ENCODE measurements around the gene CYP4F3.

Gene CYP4F3

GRCh38 chr19:15615526-15615925 lies 25.2 kb upstream of the CYP4F3 start:
- no peak for DNase-seq (ENCODE audit: low read depth, low spot score)
- H3K9me3 ChIP-seq (ENCODE audit: control insufficient read depth, insufficient read depth, low read length) = peaks cover 16% of the 10 kb centered on the region
- WGBS (ENCODE audit: insufficient coverage, insufficient read length) = no CpG with 5 or more reads among the region's 14 CpGs
- no peaks in the 10 kb centered on the region for H3K27me3 ChIP-seq (ENCODE audit: control insufficient read depth, insufficient read depth, low read length)
- no peak overlapping the region for H3K4me3 ChIP-seq (ENCODE audit: low read length)
- H3K27ac ChIP-seq (ENCODE audit: low read length) = no peak overlapping the region
- H3K4me1 ChIP-seq (ENCODE audit: control insufficient read depth, insufficient read depth, low read length) = no peaks in the 10 kb centered on the region
- no peaks in the 10 kb centered on the region for H3K36me3 ChIP-seq (ENCODE audit: control insufficient read depth, insufficient read depth, low read length)

GRCh38 chr19:15616183-15616582 lies 24.5 kb upstream of the CYP4F3 start:
- Histone ChIP-seq H3K4me3 (ENCODE audit: low read length) (no peak overlapping the region), H3K36me3 (ENCODE audit: control insufficient read depth, insufficient read depth, low read length) (no peaks in the 10 kb centered on the region), H3K27me3 (ENCODE audit: control insufficient read depth, insufficient read depth, low read length) (no peaks in the 10 kb centered on the region), H3K27ac (ENCODE audit: low read length) (no peak overlapping the region), H3K4me1 (ENCODE audit: control insufficient read depth, insufficient read depth, low read length) (no peaks in the 10 kb centered on the region), H3K9me3 (ENCODE audit: control insufficient read depth, insufficient read depth, low read length) (peaks cover 13% of the 10 kb centered on the region)
- WGBS (ENCODE audit: insufficient coverage, insufficient read length) = no CpG with 5 or more reads among the region's 4 CpGs
- no peak for DNase-seq (ENCODE audit: low read depth, low spot score)

- Histone ChIP-seq H3K4me3 (ENCODE audit: low read length) (no peak overlapping the region), H3K4me1 (ENCODE audit: control insufficient read depth, insufficient read depth, low read length) (no peaks in the 10 kb centered on the region), H3K9me3 (ENCODE audit: control insufficient read depth, insufficient read depth, low read length) (peaks cover 13% of the 10 kb centered on the region), H3K27ac (ENCODE audit: low read length) (no peak overlapping the region), H3K27me3 (ENCODE audit: control insufficient read depth, insufficient read depth, low read length) (no peaks in the 10 kb centered on the region), H3K36me3 (ENCODE audit: control insufficient read depth, insufficient read depth, low read length) (no peaks in the 10 kb centered on the region)
- no peak for DNase-seq (ENCODE audit: low read depth, low spot score)
- WGBS (ENCODE audit: insufficient coverage, insufficient read length) = no CpG with 5 or more reads among the region's 7 CpGs
Measured at GRCh38 chr19:15616627-15617270, 23.9 kb upstream of the CYP4F3 start.

GRCh38 chr19:15618321-15618720 lies 22.4 kb upstream of the CYP4F3 start:
- H3K4me3 ChIP-seq (ENCODE audit: low read length) = no peak overlapping the region
- H3K4me1 ChIP-seq (ENCODE audit: control insufficient read depth, insufficient read depth, low read length) = no peaks in the 10 kb centered on the region
- H3K9me3 ChIP-seq (ENCODE audit: control insufficient read depth, insufficient read depth, low read length) = peaks cover 12% of the 10 kb centered on the region
- no peaks in the 10 kb centered on the region for H3K27me3 ChIP-seq (ENCODE audit: control insufficient read depth, insufficient read depth, low read length)
- DNase-seq (ENCODE audit: low read depth, low spot score) = no peak
- WGBS (ENCODE audit: insufficient coverage, insufficient read length) = no CpG with 5 or more reads among the region's 5 CpGs
- no peak overlapping the region for H3K27ac ChIP-seq (ENCODE audit: low read length)
- H3K36me3 ChIP-seq (ENCODE audit: control insufficient read depth, insufficient read depth, low read length) = no peaks in the 10 kb centered on the region

GRCh38 chr19:15621801-15622200 lies 18.9 kb upstream of the CYP4F3 start:
- Histone ChIP-seq H3K27ac (ENCODE audit: low read length) (no peak overlapping the region), H3K9me3 (ENCODE audit: control insufficient read depth, insufficient read depth, low read length) (peaks cover 9% of the 10 kb centered on the region), H3K4me3 (ENCODE audit: low read length) (no peak overlapping the region), H3K36me3 (ENCODE audit: control insufficient read depth, insufficient read depth, low read length) (no peaks in the 10 kb centered on the region), H3K27me3 (ENCODE audit: control insufficient read depth, insufficient read depth, low read length) (no peaks in the 10 kb centered on the region), H3K4me1 (ENCODE audit: control insufficient read depth, insufficient read depth, low read length) (no peaks in the 10 kb centered on the region)
- DNase-seq (ENCODE audit: low read depth, low spot score) = no peak
- WGBS (ENCODE audit: insufficient coverage, insufficient read length) = no CpG with 5 or more reads among the region's 1 CpG

- no CpG with 5 or more reads among the region's 11 CpGs for WGBS (ENCODE audit: insufficient coverage, insufficient read length)
- DNase-seq (ENCODE audit: low read depth, low spot score) = no peak
- H3K4me1 ChIP-seq (ENCODE audit: control insufficient read depth, insufficient read depth, low read length) = no peaks in the 10 kb centered on the region
- H3K36me3 ChIP-seq (ENCODE audit: control insufficient read depth, insufficient read depth, low read length) = no peaks in the 10 kb centered on the region
- no peak overlapping the region for H3K27ac ChIP-seq (ENCODE audit: low read length)
- H3K27me3 ChIP-seq (ENCODE audit: control insufficient read depth, insufficient read depth, low read length) = no peaks in the 10 kb centered on the region
- peaks cover 9% of the 10 kb centered on the region for H3K9me3 ChIP-seq (ENCODE audit: control insufficient read depth, insufficient read depth, low read length)
- no peak overlapping the region for H3K4me3 ChIP-seq (ENCODE audit: low read length)
Measured at GRCh38 chr19:15622991-15623390, 17.7 kb upstream of the CYP4F3 start.

- no CpG with 5 or more reads among the region's 9 CpGs for WGBS (ENCODE audit: insufficient coverage, insufficient read length)
- Histone ChIP-seq H3K36me3 (ENCODE audit: control insufficient read depth, insufficient read depth, low read length) (no peaks in the 10 kb centered on the region), H3K9me3 (ENCODE audit: control insufficient read depth, insufficient read depth, low read length) (peaks cover 14% of the 10 kb centered on the region), H3K4me1 (ENCODE audit: control insufficient read depth, insufficient read depth, low read length) (no peaks in the 10 kb centered on the region), H3K4me3 (ENCODE audit: low read length) (no peak overlapping the region), H3K27me3 (ENCODE audit: control insufficient read depth, insufficient read depth, low read length) (no peaks in the 10 kb centered on the region), H3K27ac (ENCODE audit: low read length) (no peak overlapping the region)
- DNase-seq (ENCODE audit: low read depth, low spot score) = no peak
Measured at GRCh38 chr19:15623711-15624318, 16.9 kb upstream of the CYP4F3 start.

GRCh38 chr19:15628236-15629002 lies 12.3 kb upstream of the CYP4F3 start:
- peaks cover 9% of the 10 kb centered on the region for H3K9me3 ChIP-seq (ENCODE audit: control insufficient read depth, insufficient read depth, low read length)
- no peak overlapping the region for H3K4me3 ChIP-seq (ENCODE audit: low read length)
- no CpG with 5 or more reads among the region's 22 CpGs for WGBS (ENCODE audit: insufficient coverage, insufficient read length)
- no peaks in the 10 kb centered on the region for H3K36me3 ChIP-seq (ENCODE audit: control insufficient read depth, insufficient read depth, low read length)
- H3K4me1 ChIP-seq (ENCODE audit: control insufficient read depth, insufficient read depth, low read length) = no peaks in the 10 kb centered on the region
- no peaks in the 10 kb centered on the region for H3K27me3 ChIP-seq (ENCODE audit: control insufficient read depth, insufficient read depth, low read length)
- H3K27ac ChIP-seq (ENCODE audit: low read length) = no peak overlapping the region
- DNase-seq (ENCODE audit: low read depth, low spot score) = no peak

- no peak overlapping the region for H3K4me3 ChIP-seq (ENCODE audit: low read length)
- H3K36me3 ChIP-seq (ENCODE audit: control insufficient read depth, insufficient read depth, low read length) = no peaks in the 10 kb centered on the region
- no peaks in the 10 kb centered on the region for H3K27me3 ChIP-seq (ENCODE audit: control insufficient read depth, insufficient read depth, low read length)
- no CpG with 5 or more reads among the region's 25 CpGs for WGBS (ENCODE audit: insufficient coverage, insufficient read length)
- H3K4me1 ChIP-seq (ENCODE audit: control insufficient read depth, insufficient read depth, low read length) = no peaks in the 10 kb centered on the region
- DNase-seq (ENCODE audit: low read depth, low spot score) = peak; percentile 1
- H3K9me3 ChIP-seq (ENCODE audit: control insufficient read depth, insufficient read depth, low read length) = peaks cover 5% of the 10 kb centered on the region
- no peak overlapping the region for H3K27ac ChIP-seq (ENCODE audit: low read length)
Measured at GRCh38 chr19:15629003-15629880, 11.5 kb upstream of the CYP4F3 start.

GRCh38 chr19:15631817-15632216 lies 8.9 kb upstream of the CYP4F3 start:
- Histone ChIP-seq H3K9me3 (ENCODE audit: control insufficient read depth, insufficient read depth, low read length) (peaks cover 7% of the 10 kb centered on the region), H3K4me3 (ENCODE audit: low read length) (no peak overlapping the region), H3K36me3 (ENCODE audit: control insufficient read depth, insufficient read depth, low read length) (no peaks in the 10 kb centered on the region), H3K4me1 (ENCODE audit: control insufficient read depth, insufficient read depth, low read length) (no peaks in the 10 kb centered on the region), H3K27me3 (ENCODE audit: control insufficient read depth, insufficient read depth, low read length) (no peaks in the 10 kb centered on the region), H3K27ac (ENCODE audit: low read length) (no peak overlapping the region)
- no peak for DNase-seq (ENCODE audit: low read depth, low spot score)
- WGBS (ENCODE audit: insufficient coverage, insufficient read length) = no CpG with 5 or more reads among the region's 9 CpGs
